ENCODE data around the gene DLX5. TPM values are rescaled to one million over a fixed set of nuclear protein-coding genes. Genes with fewer than 3 reads are reported as not detected.
A peak's percentile ranks its signal among the peaks of the same experiment; 100 is the strongest.

DLX5 gene
- total and polyA plus RNA-seq, 5 experiments from 2014 or later, result not detected

- POLR2A ChIA-PET, result no interaction called here
- H3K27ac Mint-ChIP-seq, result no peak overlapping the region
Observed at GRCh38 chr7:97007583-97007861, 17.1 kb downstream of the DLX5 start.

GRCh38 chr7:97006816-97007582 is 17.6 kb downstream of the DLX5 start:
- peaks cover 3 to 24% (median 9%) of the 10 kb centered on the region in 3 donors for H3K36me3 Mint-ChIP-seq
- H3K27ac Mint-ChIP-seq, result peak overlapping the region in 1 of 10 donors; percentile 23
- DNase-seq (peak in 1 of 10 donors; percentile 15), ATAC-seq (peak; percentile 4 to 9)
- H3K27me3 Mint-ChIP-seq, result peaks cover 62 to 85% (median 71%) of the 10 kb centered on the region in 5 donors
- peak overlapping the region; percentile 62 to 92 (median 80) for H3K4me3 Mint-ChIP-seq
- peaks cover 12 to 27% (median 24%) of the 10 kb centered on the region in 4 donors for H3K4me1 Mint-ChIP-seq
- POLR2A ChIA-PET, result no interaction called here
- H3K9me3 Mint-ChIP-seq, result peaks cover 0 to 20% (median 6%) of the 10 kb centered on the region in 9 donors

More at GRCh38 chr7:97007583-97007861, 17.1 kb downstream of the DLX5 start:
- Mint-ChIP-seq H3K27me3 (peaks cover 62 to 85% (median 70%) of the 10 kb centered on the region in 5 donors), H3K4me3 (peak overlapping the region in 3 of 10 donors; percentile 7 to 50 (median 34)), H3K36me3 (peaks cover 5 to 26% (median 8%) of the 10 kb centered on the region in 3 donors), H3K9me3 (peaks cover 0 to 22% (median 9%) of the 10 kb centered on the region in 9 donors), H3K4me1 (peaks cover 12 to 27% (median 24%) of the 10 kb centered on the region in 4 donors)
- ATAC-seq (no peak), DNase-seq (no peak)

DNA sequence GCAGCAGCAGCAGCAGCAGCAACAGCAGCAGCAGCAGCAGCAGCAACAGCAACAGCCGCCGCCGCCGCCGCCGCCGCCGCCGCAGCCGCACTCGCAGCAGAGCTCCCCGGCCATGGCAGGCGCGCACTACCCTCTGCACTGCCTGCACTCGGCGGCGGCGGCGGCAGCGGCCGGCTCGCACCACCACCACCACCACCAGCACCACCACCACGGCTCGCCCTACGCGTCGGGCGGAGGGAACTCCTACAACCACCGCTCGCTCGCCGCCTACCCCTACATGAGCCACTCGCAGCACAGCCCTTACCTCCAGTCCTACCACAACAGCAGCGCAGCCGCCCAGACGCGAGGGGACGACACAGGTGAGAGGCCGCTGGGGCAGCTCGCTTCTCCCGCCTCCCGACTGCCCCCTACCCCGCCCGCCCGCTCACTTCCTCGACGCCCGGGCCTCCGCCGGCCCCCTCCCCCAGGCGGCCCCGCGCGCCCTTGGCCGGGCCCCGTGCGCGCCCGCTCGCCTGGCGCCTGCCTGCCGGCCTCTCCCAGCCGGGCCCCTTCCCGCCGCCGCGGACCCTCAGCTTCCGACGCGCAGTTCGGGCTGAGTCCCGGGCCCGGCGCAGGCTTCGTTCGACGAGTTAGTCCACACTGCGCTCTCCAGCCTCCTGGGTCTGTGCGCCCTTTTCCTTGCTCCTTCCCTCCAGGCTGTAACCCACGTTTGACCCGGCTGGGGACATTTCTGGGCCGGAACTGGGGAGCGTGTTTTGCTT is 18.4 kb downstream of the DLX5 start:
- Mint-ChIP-seq H3K4me3 (peak overlapping the region; percentile 72 to 92 (median 80)), H3K4me1 (peaks cover 12 to 27% (median 24%) of the 10 kb centered on the region in 4 donors), H3K9me3 (peaks cover 0 to 21% (median 0%) of the 10 kb centered on the region in 9 donors), H3K27ac (peak overlapping the region in 1 of 10 donors; percentile 23), H3K27me3 (peaks cover 60 to 86% (median 70%) of the 10 kb centered on the region in 5 donors), H3K36me3 (peaks cover 3 to 16% (median 8%) of the 10 kb centered on the region in 3 donors)
- POLR2A ChIA-PET, result interaction anchor here (0.6 kb wide), 1 partner anchor 162 kb away, joined by 3 read pairs; no protein-coding TSS in a partner anchor
- peak in 5 of 10 donors; percentile 16 to 52 (median 31) for DNase-seq
- ATAC-seq, result peak; percentile 73 to 74

- no peak within 1 kb of the TSS for H3K27ac Mint-ChIP-seq
- peaks cover 64 to 88% (median 73%) of the 10 kb centered on the region in 5 donors for H3K27me3 Mint-ChIP-seq
- peaks cover 12 to 27% (median 24%) of the 10 kb centered on the region in 4 donors for H3K4me1 Mint-ChIP-seq
- H3K4me3 Mint-ChIP-seq, result peak within 1 kb of the TSS; percentile 70 to 87 (median 80)
- POLR2A ChIA-PET, result interaction anchor here (0.6 kb wide), 1 partner anchor 161 kb away, joined by 3 read pairs; no protein-coding TSS in a partner anchor
- DNase-seq (peak in 4 of 10 donors; percentile 20 to 47 (median 24)), ATAC-seq (peak; percentile 30 to 35)
- peaks cover 0 to 21% (median 0%) of the 10 kb centered on the region in 9 donors for H3K9me3 Mint-ChIP-seq
- H3K36me3 Mint-ChIP-seq, result peaks cover 3 to 13% (median 8%) of the 10 kb centered on the region in 3 donors
Observed at GRCh38 chr7:97005183-97006054, 19.2 kb downstream of the DLX5 start, which contains the start of gene DLX6. Gene DLX6, plus strand, starts transcription at chr7:97005553. Its CDS starts 425 bp downstream, at chr7:97005978.

DNA sequence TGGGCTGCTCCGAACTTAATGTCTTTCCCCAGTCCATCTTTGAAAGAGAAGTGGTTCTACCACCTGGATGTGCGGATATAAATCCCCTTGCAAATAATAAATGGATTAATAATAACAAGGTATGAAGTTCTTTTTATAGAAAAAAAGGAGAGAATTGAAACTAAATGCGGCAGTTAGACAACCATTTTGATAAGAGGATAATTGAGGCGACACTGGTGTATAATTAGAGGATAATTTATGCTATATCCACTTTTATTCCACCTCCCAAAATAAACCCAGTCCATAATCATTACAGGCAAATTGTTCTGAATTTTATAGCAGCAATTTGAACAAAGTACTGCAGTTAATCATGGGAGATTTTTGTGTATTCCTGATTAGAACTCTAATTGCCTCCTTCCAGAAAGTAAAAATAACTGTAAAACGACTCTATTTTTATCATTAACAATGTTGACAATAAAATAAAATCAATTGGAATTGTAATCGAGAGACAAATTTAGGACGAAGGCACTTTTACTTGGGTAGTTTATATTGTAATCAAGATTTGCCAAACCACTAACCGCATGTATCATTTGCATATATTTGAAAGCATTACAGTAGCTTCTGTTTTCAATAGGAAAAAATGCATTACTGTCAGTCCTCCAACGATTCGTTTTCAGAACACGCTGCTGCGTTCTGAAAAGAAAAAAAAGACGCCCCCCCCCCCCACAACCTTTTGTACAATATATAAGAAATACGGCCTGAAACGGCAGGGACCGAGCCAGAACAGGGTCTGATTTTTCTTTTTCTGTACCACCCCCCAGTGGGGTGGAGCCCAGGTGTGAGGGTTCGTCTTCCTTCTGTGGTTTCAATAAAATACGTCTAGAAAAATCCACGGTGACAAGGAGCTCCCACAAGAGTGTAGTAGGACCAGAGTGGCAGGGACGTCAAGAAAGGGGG is 20.1 kb downstream of the DLX5 start:
- Mint-ChIP-seq H3K4me1 (peaks cover 12 to 27% (median 24%) of the 10 kb centered on the region in 4 donors), H3K9me3 (peaks cover 0 to 21% (median under 1%) of the 10 kb centered on the region in 9 donors), H3K27me3 (peaks cover 65 to 85% (median 74%) of the 10 kb centered on the region in 5 donors), H3K27ac (no peak overlapping the region), H3K36me3 (peaks cover 3 to 15% (median 8%) of the 10 kb centered on the region in 3 donors), H3K4me3 (peak overlapping the region; percentile 53 to 87 (median 80))
- ATAC-seq (no peak), DNase-seq (no peak)
- POLR2A ChIA-PET, result interaction anchor here (0.6 to 0.7 kb wide), 2 partner anchors 77 to 146 kb away, joined by 3 to 5 read pairs; no protein-coding TSS in a partner anchor

DNA sequence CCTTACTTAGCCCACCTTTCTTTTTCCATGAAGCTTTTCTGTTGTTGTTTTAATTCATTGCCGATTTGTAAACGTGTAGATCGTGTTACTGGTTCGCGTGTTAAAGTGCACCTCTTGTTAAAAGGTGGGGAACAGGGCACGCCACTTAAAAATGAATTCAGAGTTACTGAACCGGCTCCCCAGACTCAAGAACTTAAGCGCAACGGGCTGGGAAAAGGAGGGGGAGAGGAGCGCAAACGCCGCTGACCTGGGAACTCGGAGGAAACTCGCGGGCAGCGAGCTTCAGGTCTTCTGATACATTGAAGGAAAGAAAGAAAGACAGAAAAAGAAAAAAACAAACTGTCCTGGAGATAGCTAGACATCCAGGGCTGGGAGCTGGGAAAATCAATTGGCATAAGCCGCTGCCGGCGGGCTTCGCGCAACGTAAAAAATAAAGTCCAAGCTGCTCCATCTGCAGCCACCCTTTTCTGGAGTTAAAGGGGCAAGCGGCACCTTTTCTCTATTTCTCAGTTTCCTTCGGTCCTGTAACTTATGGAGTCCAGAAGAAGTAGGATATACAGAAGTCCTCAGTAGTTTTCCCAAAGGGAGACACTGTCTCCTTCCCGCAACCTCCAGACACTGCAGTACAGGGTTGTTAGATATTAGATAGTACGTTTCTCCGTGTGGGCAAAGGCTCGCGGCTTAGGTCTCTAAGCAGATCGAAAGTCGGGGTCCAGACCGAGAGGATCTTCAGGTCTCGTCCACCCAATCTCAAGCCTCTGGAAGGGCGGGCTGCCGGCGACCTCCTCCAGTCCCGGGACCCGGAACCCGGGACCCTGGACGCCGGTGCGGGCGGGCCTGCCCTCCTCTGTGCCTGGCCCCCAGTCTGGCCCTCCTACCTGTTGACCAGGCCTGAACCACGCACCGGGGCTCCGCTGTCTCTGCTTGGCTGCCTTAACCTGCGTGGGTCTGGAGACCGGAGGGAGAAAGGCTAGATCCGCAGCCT is 21.1 kb downstream of the DLX5 start:
- Mint-ChIP-seq H3K4me1 (peaks cover 12 to 27% (median 25%) of the 10 kb centered on the region in 4 donors), H3K36me3 (peaks cover 3 to 23% (median 8%) of the 10 kb centered on the region in 3 donors), H3K27me3 (peaks cover 65 to 88% (median 74%) of the 10 kb centered on the region in 5 donors), H3K27ac (peak overlapping the region in 1 of 10 donors; percentile 24), H3K4me3 (peak overlapping the region in 9 of 10 donors; percentile 16 to 82 (median 60)), H3K9me3 (peaks cover 0 to 19% (median 3%) of the 10 kb centered on the region in 9 donors)
- no peak for ATAC-seq
- DNase-seq, result peak in 1 of 10 donors; percentile 12
- POLR2A ChIA-PET, result interaction anchor here (0.7 kb wide), 1 partner anchor 160 kb away, joined by 4 read pairs; no protein-coding TSS in a partner anchor

GRCh38 chr7:97002555-97003261 is 21.9 kb downstream of the DLX5 start:
- POLR2A ChIA-PET, result interaction anchor here (0.7 kb wide), 1 partner anchor 159 kb away, joined by 4 read pairs; no protein-coding TSS in a partner anchor
- ATAC-seq (no peak), DNase-seq (no peak)
- H3K27ac Mint-ChIP-seq, result peak overlapping the region in 2 of 10 donors; percentile 25 to 62
- H3K4me3 Mint-ChIP-seq, result peak overlapping the region in 1 of 10 donors; percentile 60
- H3K27me3 Mint-ChIP-seq, result peaks cover 63 to 87% (median 74%) of the 10 kb centered on the region in 5 donors
- peaks cover 3 to 20% (median 8%) of the 10 kb centered on the region in 3 donors for H3K36me3 Mint-ChIP-seq
- H3K9me3 Mint-ChIP-seq, result peaks cover 0 to 26% (median 4%) of the 10 kb centered on the region in 9 donors
- H3K4me1 Mint-ChIP-seq, result peaks cover 12 to 33% (median 27%) of the 10 kb centered on the region in 4 donors

DNA sequence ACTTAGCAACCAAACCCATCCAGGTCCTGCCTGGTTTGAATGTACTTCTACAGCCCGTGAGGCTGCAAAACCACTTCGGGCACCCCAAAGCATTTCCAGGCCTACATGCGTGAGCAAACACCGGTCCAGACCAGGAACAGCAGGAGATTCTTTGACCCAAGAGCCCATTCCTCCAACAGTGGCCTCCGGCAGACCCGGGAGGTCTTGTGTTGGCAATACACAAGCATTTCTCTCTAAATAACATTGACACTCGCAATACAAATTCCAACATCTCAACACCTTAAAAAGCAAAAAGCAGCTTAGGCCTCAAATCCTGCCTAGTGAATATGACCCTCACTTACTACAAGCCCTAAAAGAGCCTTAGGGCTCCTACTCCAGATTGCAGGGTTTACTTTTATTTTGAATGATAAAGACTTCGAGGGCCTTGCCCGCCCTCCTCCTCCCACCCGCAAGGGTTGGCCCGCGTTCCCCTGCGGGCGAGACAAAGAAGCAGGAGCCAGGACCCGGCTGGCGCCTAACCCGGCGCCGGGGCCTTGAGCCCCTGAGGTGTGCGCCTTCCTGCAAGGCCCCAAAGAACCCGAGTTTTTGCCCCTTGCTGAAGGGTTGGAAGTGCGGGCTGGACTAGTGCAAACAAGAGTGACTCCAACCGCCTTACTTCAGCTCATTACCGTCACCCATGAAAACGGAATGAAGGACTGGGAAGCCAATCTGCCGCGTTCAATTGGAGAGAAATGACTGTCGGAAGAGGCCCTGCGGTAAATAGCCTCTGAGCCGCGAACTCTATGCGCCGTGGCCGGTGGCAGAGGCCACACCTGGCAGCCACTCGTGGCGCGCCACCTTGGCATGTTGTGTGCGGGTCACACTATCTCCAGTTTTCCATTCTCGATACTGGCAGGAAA is 22.7 kb downstream of the DLX5 start:
- H3K36me3 Mint-ChIP-seq, result peaks cover 3 to 21% (median 8%) of the 10 kb centered on the region in 3 donors
- DNase-seq (no peak), ATAC-seq (no peak)
- peaks cover 0 to 26% (median 4%) of the 10 kb centered on the region in 9 donors for H3K9me3 Mint-ChIP-seq
- peaks cover 8 to 32% (median 27%) of the 10 kb centered on the region in 4 donors for H3K4me1 Mint-ChIP-seq
- POLR2A ChIA-PET, result no interaction called here
- peaks cover 62 to 87% (median 75%) of the 10 kb centered on the region in 5 donors for H3K27me3 Mint-ChIP-seq
- H3K4me3 Mint-ChIP-seq, result no peak overlapping the region
- H3K27ac Mint-ChIP-seq, result no peak overlapping the region

Data from naive thymus-derived CD8-positive, alpha-beta T cell (primary cell).